Stimulated activated CD8-positive, alpha-beta memory T cell treated with anti-CD3 and anti-CD28 coated beads, Interleukin-7, amount 100 ng/mL, for 4 hours (primary cell): ENCODE results near the gene TRIM47.
A peak's percentile ranks its signal among the peaks of the same experiment; 100 is the strongest.
"Not testable (repeated sequence)": the region's sequence is repeated elsewhere in the genome, so short reads cannot be mapped to it uniquely, and the experiment has no call there.

Source experiments
- DNase-seq, 2 donors: peaks; one replicate each; pipeline ENCODE4 v3.0.0-alpha.2; 2020; ENCODE audit warnings: low read depth in 2 of 2

The TRIM47 gene

GRCh38 chr17:75892556-75893224, 14.3 kb upstream of the TRIM47 start:
- DNase-seq: no peak

GRCh38 chr17:75891605-75892555, 13.5 kb upstream of the TRIM47 start:
- no peak for DNase-seq

GRCh38 chr17:75891022-75891604, 12.7 kb upstream of the TRIM47 start:
- DNase-seq: no peak

GRCh38 chr17:75889454-75889853, 11.1 kb upstream of the TRIM47 start:
- no peak for DNase-seq

- DNase-seq: no peak
Observed at GRCh38 chr17:75888484-75888883, 10.1 kb upstream of the TRIM47 start.

- not testable (repeated sequence) for DNase-seq
Observed at GRCh38 chr17:75885860-75886259, 7.5 kb upstream of the TRIM47 start.

- DNase-seq: no peak
Observed at GRCh38 chr17:75885431-75885830, 7.0 kb upstream of the TRIM47 start.

- DNase-seq: no peak
Observed at GRCh38 chr17:75881678-75882454, 3.5 kb upstream of the TRIM47 start.

GRCh38 chr17:75880266-75880665, 1.9 kb upstream of the TRIM47 start:
- no peak for DNase-seq

GRCh38 chr17:75877752-75878173, 618 bp downstream of the TRIM47 start:
- peak in 1 of 2 donors; percentile 68 for DNase-seq

- DNase-seq: no peak
Observed at GRCh38 chr17:75876938-75877751, 1.2 kb downstream of the TRIM47 start.

GRCh38 chr17:75876190-75876937, 2.0 kb downstream of the TRIM47 start:
- peak; percentile 62 to 65 for DNase-seq

- no peak for DNase-seq
Observed at GRCh38 chr17:75875940-75876189, 2.5 kb downstream of the TRIM47 start.

GRCh38 chr17:75875182-75875939, 3.0 kb downstream of the TRIM47 start:
- DNase-seq: no peak

GRCh38 chr17:75874323-75875181, 3.8 kb downstream of the TRIM47 start:
- DNase-seq: no peak

- DNase-seq: no peak
Observed at GRCh38 chr17:75873587-75874322, 4.6 kb downstream of the TRIM47 start.

GRCh38 chr17:75872434-75873351, 5.7 kb downstream of the TRIM47 start:
- DNase-seq: no peak
